Astrocyte of the spinal cord (primary cell): ENCODE results near the gene MPZ.

ENCODE experiments used
- DNase-seq: peaks from one replicate; pipeline ENCODE4 v3.0.0; 2011; ENCODE audit warnings: low read depth, low spot score
- H3K4me3 ChIP-seq: 2 replicates; pipeline ENCODE4 v1.5.1; 2011; ENCODE audit warnings: low read depth, mild to moderate bottlenecking, low read length, moderate library complexity
- CTCF ChIP-seq: IDR thresholded peaks from 2 replicates; pipeline ENCODE4 v1.5.1; 2012; ENCODE audit warnings: low read depth, mild to moderate bottlenecking, low read length, inconsistent platforms
- in situ Hi-C: cut with HindIII; loops from 2 replicates; pipeline ENCODE4 v1.10.0; 2017; ENCODE audit warnings: low sequenced_read_pairs

MPZ gene

GRCh38 chr1:161266836-161267235, 42.9 kb downstream of the MPZ start:
- no peak for TF ChIP-seq CTCF
- in situ Hi-C loops = no loop called here
- DNase-seq = no peak
- no peak overlapping the region for H3K4me3 ChIP-seq

GRCh38 chr1:161266202-161266601, 43.6 kb downstream of the MPZ start:
- TF ChIP-seq CTCF = no peak
- DNase-seq = no peak
- in situ Hi-C loops = no loop called here

GRCh38 chr1:161265305-161265704, 44.5 kb downstream of the MPZ start:
- in situ Hi-C loops = no loop called here
- H3K4me3 ChIP-seq = no peak overlapping the region
- TF ChIP-seq CTCF = no peak
- DNase-seq = no peak

More at GRCh38 chr1:161266202-161266601, 43.6 kb downstream of the MPZ start:
- no peak overlapping the region for H3K4me3 ChIP-seq

- DNase-seq = peak; percentile 7
- H3K4me3 ChIP-seq = no peak overlapping the region
- TF ChIP-seq CTCF = no peak
- in situ Hi-C loops = no loop called here
These were observed 48.2 kb downstream of the MPZ start for GRCh38 chr1:161261261-161262235.

- in situ Hi-C loops = no loop called here
- DNase-seq = no peak
- TF ChIP-seq CTCF = no peak
- no peak overlapping the region for H3K4me3 ChIP-seq
These were observed 49.1 kb downstream of the MPZ start for GRCh38 chr1:161260376-161261260.

- DNase-seq = no peak
- no peak overlapping the region for H3K4me3 ChIP-seq
- in situ Hi-C loops = no loop called here
- TF ChIP-seq CTCF = no peak
These were observed 50.0 kb downstream of the MPZ start for GRCh38 chr1:161259765-161260164.
